H9 (cell line): ENCODE measurements around the gene ZP1. TPM values are rescaled to one million over a fixed set of nuclear protein-coding genes. Genes with fewer than 3 reads are reported as not detected.
A peak's percentile ranks its signal among the peaks of the same experiment; 100 is the strongest.

Experiments
- DNase-seq: peaks from one replicate; pipeline ENCODE4 v3.0.0-alpha.2; 2017
- H2AFZ ChIP-seq: one replicate; pipeline ENCODE4 v1.6.1; 2013; ENCODE audit warnings: mild to moderate bottlenecking, low read length, control low read depth, moderate library complexity
- H2AK5ac ChIP-seq: 2 replicates; pipeline ENCODE4 v1.6.1; 2013; ENCODE audit warnings: low read length, control low read depth, mixed read lengths; ENCODE audit not compliant: insufficient read length
- H2BK120ac ChIP-seq: one replicate; pipeline ENCODE4 v1.6.1; 2013; ENCODE audit warnings: low read depth, mild to moderate bottlenecking, low read length, control low read depth, inconsistent platforms; ENCODE audit not compliant: poor library complexity, severe bottlenecking
- H2BK12ac ChIP-seq: 2 replicates; pipeline ENCODE4 v1.6.1; 2013; ENCODE audit warnings: low read length, control low read depth, mixed read lengths, low read depth; ENCODE audit not compliant: insufficient read length
- H2BK15ac ChIP-seq: 2 replicates; pipeline ENCODE4 v1.6.1; 2013; ENCODE audit warnings: low read depth, low read length, control low read depth
- H2BK20ac ChIP-seq: one replicate; pipeline ENCODE4 v1.6.1; 2013; ENCODE audit warnings: low read depth, mild to moderate bottlenecking, low read length, control low read depth, inconsistent platforms; ENCODE audit not compliant: poor library complexity, severe bottlenecking
- H2BK5ac ChIP-seq: 2 replicates; pipeline ENCODE4 v1.6.1; 2013; ENCODE audit warnings: low read length, control low read depth, mixed read lengths; ENCODE audit not compliant: insufficient read length
- H3K14ac ChIP-seq: 2 replicates; pipeline ENCODE4 v1.6.1; 2013; ENCODE audit warnings: low read length, control low read depth; ENCODE audit not compliant: insufficient read depth
- H3K18ac ChIP-seq: 2 replicates; pipeline ENCODE4 v1.6.1; 2013; ENCODE audit warnings: low read depth, mild to moderate bottlenecking, mixed read lengths, low read length, control low read depth; ENCODE audit not compliant: insufficient read length
- H3K23ac ChIP-seq: 2 replicates; pipeline ENCODE4 v1.6.1; 2013; ENCODE audit warnings: low read length, control low read depth, mixed read lengths, low read depth; ENCODE audit not compliant: insufficient read length
- H3K23me2 ChIP-seq: 2 replicates; pipeline ENCODE4 v1.6.1; 2013; ENCODE audit warnings: low read depth, mild to moderate bottlenecking, mixed read lengths, low read length, control low read depth; ENCODE audit not compliant: insufficient read length, poor library complexity, severe bottlenecking
- H3K27ac ChIP-seq: 2 replicates; pipeline ENCODE4 v1.5.1; 2013; ENCODE audit warnings: low read length, control low read depth, mixed read lengths, low read depth; ENCODE audit not compliant: insufficient read length
- H3K27me3 ChIP-seq: 2 replicates; pipeline ENCODE4 v1.6.1; 2013; ENCODE audit warnings: low read length, control low read depth, inconsistent platforms; ENCODE audit not compliant: insufficient read depth
- H3K4ac ChIP-seq: 2 replicates; pipeline ENCODE4 v1.6.1; 2013; ENCODE audit warnings: low read depth, mild to moderate bottlenecking, control low read depth, inconsistent platforms, low read length, moderate library complexity
- H3K4me1 ChIP-seq: 2 replicates; pipeline ENCODE4 v1.6.1; 2013; ENCODE audit warnings: low read length, control low read depth, inconsistent platforms; ENCODE audit not compliant: insufficient read depth
- H3K4me2 ChIP-seq: 2 replicates; pipeline ENCODE4 v1.6.1; 2013; ENCODE audit warnings: low read length, control low read depth, mixed read lengths; ENCODE audit not compliant: insufficient read length, insufficient read depth
- H3K56ac ChIP-seq: 2 replicates; pipeline ENCODE4 v1.6.1; 2013; ENCODE audit warnings: low read depth, mild to moderate bottlenecking, mixed read lengths, low read length, control low read depth; ENCODE audit not compliant: insufficient read length
- H3K79me1 ChIP-seq: 2 replicates; pipeline ENCODE4 v1.6.1; 2013; ENCODE audit warnings: low read depth, mild to moderate bottlenecking, moderate library complexity, low read length, control low read depth, inconsistent platforms; ENCODE audit not compliant: insufficient read depth, poor library complexity, severe bottlenecking
- H3K79me2 ChIP-seq: 2 replicates; pipeline ENCODE4 v1.6.1; 2013; ENCODE audit warnings: low read length, control low read depth, inconsistent platforms; ENCODE audit not compliant: insufficient read depth
- H3K9ac ChIP-seq: 2 replicates; pipeline ENCODE4 v1.6.1; 2013; ENCODE audit warnings: low read length, control low read depth, mixed read lengths; ENCODE audit not compliant: insufficient read length; ENCODE audit errors: extremely low read depth
- H3K9me3 ChIP-seq: one replicate; pipeline ENCODE4 v1.6.1; 2013; ENCODE audit warnings: low read depth, low read length, inconsistent platforms; ENCODE audit not compliant: control insufficient read depth
- H3T11ph ChIP-seq: one replicate; pipeline ENCODE4 v1.6.1; 2013; ENCODE audit warnings: mild to moderate bottlenecking, low read length, control low read depth, inconsistent platforms
- H4K20me1 ChIP-seq: one replicate; pipeline ENCODE4 v1.6.1; 2013; ENCODE audit not compliant: control insufficient read depth, insufficient read length, insufficient read depth
- H4K5ac ChIP-seq: 2 replicates; pipeline ENCODE4 v1.6.1; 2013; ENCODE audit warnings: low read depth, mild to moderate bottlenecking, mixed read lengths, low read length, control low read depth; ENCODE audit not compliant: insufficient read length
- H4K8ac ChIP-seq: replicated peaks from 2 replicates; pipeline ENCODE4 v1.6.1; 2013; ENCODE audit warnings: low read length, control low read depth, mixed read lengths, low read depth; ENCODE audit not compliant: insufficient read length
- H4K91ac ChIP-seq: 2 replicates; pipeline ENCODE4 v1.6.1; 2013; ENCODE audit warnings: low read depth, mild to moderate bottlenecking, moderate library complexity, mixed read lengths, low read length, control low read depth; ENCODE audit not compliant: insufficient read length
- H3K27ac Mint-ChIP-seq, 3 experiments: 2 replicates in 2 of 3; 3 replicates in 1 of 3; pipeline ENCODE4 v1.8.0; 2020 to 2021; ENCODE audit warnings: mixed read lengths in 3 of 3, mild to moderate bottlenecking in 1 of 3, moderate library complexity in 1 of 3
- H3K27me3 Mint-ChIP-seq: 2 replicates; pipeline ENCODE4 v1.8.0; 2021; ENCODE audit warnings: low read depth, mild to moderate bottlenecking, moderate library complexity, mixed read lengths
- H3K36me3 Mint-ChIP-seq, 3 experiments: 2 replicates in 2 of 3; 3 replicates in 1 of 3; pipeline ENCODE4 v1.8.0; 2020 to 2021; ENCODE audit warnings: low read depth in 3 of 3, mixed read lengths in 3 of 3; ENCODE audit not compliant: insufficient read depth in 1 of 3
- H3K4me1 Mint-ChIP-seq, 2 experiments: 2 replicates each; pipeline ENCODE4 v1.8.0; 2020; ENCODE audit warnings: mixed read lengths in 2 of 2
- H3K4me3 Mint-ChIP-seq, 2 experiments: 2 replicates in 1 of 2; 3 replicates in 1 of 2; pipeline ENCODE4 v1.8.0; 2020 to 2021; ENCODE audit warnings: mild to moderate bottlenecking in 2 of 2, mixed read lengths in 2 of 2, moderate library complexity in 1 of 2
- H3K9me3 Mint-ChIP-seq, 2 experiments: 2 replicates in 1 of 2; 3 replicates in 1 of 2; pipeline ENCODE4 v1.8.0; 2020; ENCODE audit warnings: mild to moderate bottlenecking in 2 of 2, mixed read lengths in 2 of 2, moderate library complexity in 1 of 2
- CTCF ChIP-seq: fragments of 200-600 bp; sonication (generic); conservative IDR thresholded peaks from 3 replicates; pipeline ENCODE4 v1.8.0; 2021; ENCODE audit warnings: antibody characterized with exemption, mild to moderate bottlenecking
- WGBS: extraction: QIAGEN DNeasy Blood & Tissue Kit; methylation state at CpG from one replicate; pipeline ENCODE4 v1.1.7; 2013; ENCODE audit warnings: missing lambda C conversion rate, low lambda C conversion rate, mixed read lengths; ENCODE audit not compliant: insufficient read length; ENCODE audit errors: extremely low coverage; 5-methylcytosine and 5-hydroxymethylcytosine counted together
- total RNA-seq: library from RNA; stranded (reverse); gene quantifications from 2 replicates; pipeline ENCODE4 v1.2.1, GENCODE V29; 2021

The ZP1 gene
- total RNA-seq, 1 experiment from 2014 or later: not detected

DNA sequence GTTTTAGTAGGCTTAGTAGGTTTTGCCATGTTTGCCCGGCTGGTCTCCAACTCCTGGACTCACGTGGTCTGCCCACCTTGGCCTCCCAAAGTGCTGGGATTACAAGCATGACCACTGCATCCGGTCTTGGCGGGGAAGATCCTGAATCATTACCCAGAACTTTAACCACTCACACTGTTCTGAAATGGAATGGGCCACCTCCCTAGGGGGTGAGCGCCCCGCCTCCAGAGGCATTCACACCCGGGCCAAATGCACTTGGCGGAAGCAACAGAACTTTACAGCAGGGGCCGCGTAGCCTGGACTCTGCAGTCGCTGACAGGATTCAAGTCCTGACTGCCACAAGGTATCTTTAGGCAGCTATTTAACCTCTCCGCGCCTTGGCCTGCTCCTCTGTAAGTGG, 20.1 kb upstream of the ZP1 start:
- H2BK5ac ChIP-seq: no peak overlapping the region
- H3K9ac ChIP-seq: no peak overlapping the region
- H4K5ac ChIP-seq: no peak overlapping the region
- Mint-ChIP-seq H3K4me1 (peaks cover 25 to 28% of the 10 kb centered on the region in 2 experiments), H3K4me3 (no peak overlapping the region), H3K36me3 (peaks cover 43 to 76% (median 54%) of the 10 kb centered on the region in 3 experiments), H3K9me3 (no peaks in the 10 kb centered on the region), H3K27ac (peak overlapping the region in 1 of 3 experiments; percentile 48; a peak in 1 of 7 replicates), H3K27me3 (no peaks in the 10 kb centered on the region; the same call in 1 of the 2 replicates)
- no peak overlapping the region for H2BK120ac ChIP-seq
- peaks cover 24% of the 10 kb centered on the region; the same call in 1 of the 2 replicates for H3K79me2 ChIP-seq
- H4K20me1 ChIP-seq: no peaks in the 10 kb centered on the region
- H3K79me1 ChIP-seq: no peaks in the 10 kb centered on the region
- H3K4ac ChIP-seq: no peak overlapping the region
- no peak overlapping the region for H3K18ac ChIP-seq
- no peak overlapping the region for H2AFZ ChIP-seq
- H3K9me3 ChIP-seq: no peaks in the 10 kb centered on the region
- H3K27me3 ChIP-seq: no peaks in the 10 kb centered on the region
- peaks cover 4% of the 10 kb centered on the region; the same call in 1 of the 2 replicates for H3K4me1 ChIP-seq
- H2BK15ac ChIP-seq: no peak overlapping the region
- H4K91ac ChIP-seq: no peak overlapping the region
- WGBS: no CpG with 5 or more reads among the region's 13 CpGs
- H3K14ac ChIP-seq: no peak overlapping the region
- no peak for TF ChIP-seq CTCF
- H3T11ph ChIP-seq: no peak overlapping the region
- peaks cover 9% of the 10 kb centered on the region for H3K23me2 ChIP-seq
- no peak for DNase-seq
- no peak overlapping the region for H2BK12ac ChIP-seq
- no peak overlapping the region for H3K23ac ChIP-seq
- no peak overlapping the region for H2BK20ac ChIP-seq
- H2AK5ac ChIP-seq: no peak overlapping the region
- H3K4me2 ChIP-seq: no peak overlapping the region
- no peak overlapping the region for H3K27ac ChIP-seq
- no peak overlapping the region for H3K56ac ChIP-seq
- H4K8ac ChIP-seq: no peak overlapping the region
